Activated CD4-positive, alpha-beta memory T cell treated with anti-CD3 and anti-CD28 coated beads, Interleukin-2, amount 10 ng/mL, durations not matched to agents 7 days and 5 days (primary cell): ENCODE measurements around the gene CTNNA2. TPM values are rescaled to one million over a fixed set of nuclear protein-coding genes. Genes with fewer than 3 reads are reported as not detected.

Experiments
- CTCF ChIA-PET: fragments of 350-600 bp; sonication (Branson Sonifier 250); formaldehyde crosslinking; loops from one replicate; lab custom pipeline; 2021; ENCODE audit warnings: antibody characterized with exemption, inconsistent platforms; lab: Charles Lee
- POLR2A ChIA-PET: fragments of 350-600 bp; sonication (Branson Sonifier 250); formaldehyde crosslinking; loops from one replicate; lab custom pipeline; 2021; ENCODE audit warnings: antibody characterized with exemption; lab: Charles Lee
- DNase-seq: peaks from one replicate; pipeline ENCODE4 v3.0.0-alpha.2; 2020
- H3K27ac Mint-ChIP-seq: one replicate; pipeline ENCODE4 v1.8.0; 2021; ENCODE audit warnings: mild to moderate bottlenecking, mixed read lengths
- H3K27me3 Mint-ChIP-seq: one replicate; pipeline ENCODE4 v1.8.0; 2021; ENCODE audit warnings: mixed read lengths
- H3K36me3 Mint-ChIP-seq: one replicate; pipeline ENCODE4 v1.8.0; 2021; ENCODE audit warnings: low read depth, mixed read lengths
- H3K4me1 Mint-ChIP-seq: one replicate; pipeline ENCODE4 v1.8.0; 2021; ENCODE audit warnings: mixed read lengths
- H3K4me3 Mint-ChIP-seq: one replicate; pipeline ENCODE4 v1.8.0; 2021; ENCODE audit warnings: mild to moderate bottlenecking, mixed read lengths
- H3K9me3 Mint-ChIP-seq: one replicate; pipeline ENCODE4 v1.8.0; 2021; ENCODE audit warnings: mixed read lengths
- total RNA-seq, 2 experiments: library from RNA; stranded (reverse); gene quantifications; one replicate each; pipeline ENCODE4 v1.2.3, GENCODE V29; 2021

Gene CTNNA2
- total RNA-seq, 2 experiments from 2014 or later: not detected

GRCh38 chr2:80048296-80048695 is 535.4 kb downstream of the CTNNA2 start:
- no peaks in the 10 kb centered on the region for H3K27me3 Mint-ChIP-seq
- no peak for DNase-seq
- POLR2A ChIA-PET: no interaction called here
- no peaks in the 10 kb centered on the region for H3K36me3 Mint-ChIP-seq
- H3K4me3 Mint-ChIP-seq: no peak overlapping the region
- CTCF ChIA-PET: no interaction called here
- no peaks in the 10 kb centered on the region for H3K4me1 Mint-ChIP-seq
- H3K9me3 Mint-ChIP-seq: peaks cover 3% of the 10 kb centered on the region
- no peak overlapping the region for H3K27ac Mint-ChIP-seq

- ChIA-PET POLR2A (no interaction called here), CTCF (no interaction called here)
- Mint-ChIP-seq H3K36me3 (no peaks in the 10 kb centered on the region), H3K4me3 (no peak overlapping the region), H3K27ac (no peak overlapping the region), H3K27me3 (no peaks in the 10 kb centered on the region), H3K4me1 (no peaks in the 10 kb centered on the region), H3K9me3 (no peaks in the 10 kb centered on the region)
- DNase-seq: no peak
Observed at GRCh38 chr2:80050246-80050645, 537.4 kb downstream of the CTNNA2 start.

GRCh38 chr2:80053522-80054345 is 540.9 kb downstream of the CTNNA2 start:
- Mint-ChIP-seq H3K4me3 (no peak overlapping the region), H3K9me3 (no peaks in the 10 kb centered on the region), H3K27me3 (no peaks in the 10 kb centered on the region), H3K27ac (no peak overlapping the region), H3K4me1 (no peaks in the 10 kb centered on the region), H3K36me3 (no peaks in the 10 kb centered on the region)
- no peak for DNase-seq
- ChIA-PET POLR2A (no interaction called here), CTCF (interaction anchor here (0.6 kb wide), 1 partner anchor 304 kb away, joined by 3 read pairs; no protein-coding TSS in a partner anchor)

GRCh38 chr2:80054346-80054675 is 541.5 kb downstream of the CTNNA2 start:
- no peak overlapping the region for H3K4me3 Mint-ChIP-seq
- no peaks in the 10 kb centered on the region for H3K9me3 Mint-ChIP-seq
- H3K27me3 Mint-ChIP-seq: no peaks in the 10 kb centered on the region
- POLR2A ChIA-PET: no interaction called here
- no peak overlapping the region for H3K27ac Mint-ChIP-seq
- H3K4me1 Mint-ChIP-seq: no peaks in the 10 kb centered on the region
- no peaks in the 10 kb centered on the region for H3K36me3 Mint-ChIP-seq
- no peak for DNase-seq
- CTCF ChIA-PET: no interaction called here

DNA sequence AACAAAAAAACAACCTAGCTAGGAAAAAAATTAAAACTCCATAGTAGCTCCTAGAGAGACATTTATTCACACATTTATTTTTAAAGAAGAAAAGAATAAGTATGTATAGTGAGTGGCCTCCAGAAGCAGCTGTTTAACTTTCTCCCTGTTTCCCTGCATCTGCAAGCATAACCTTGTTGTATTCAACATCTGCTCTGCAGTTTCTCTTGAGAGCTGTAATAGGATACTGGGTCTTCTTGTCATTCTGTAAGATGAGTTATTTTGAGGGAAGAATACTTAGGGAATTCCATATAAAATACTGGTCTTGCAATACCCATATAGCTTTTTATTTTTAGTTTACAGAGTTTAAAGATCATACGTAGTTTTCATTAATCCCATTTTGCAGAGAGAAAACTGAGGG is 545.1 kb downstream of the CTNNA2 start:
- CTCF ChIA-PET: no interaction called here
- no peak for DNase-seq
- no peaks in the 10 kb centered on the region for H3K36me3 Mint-ChIP-seq
- H3K9me3 Mint-ChIP-seq: no peaks in the 10 kb centered on the region
- H3K4me1 Mint-ChIP-seq: no peaks in the 10 kb centered on the region
- POLR2A ChIA-PET: no interaction called here
- no peak overlapping the region for H3K4me3 Mint-ChIP-seq
- no peaks in the 10 kb centered on the region for H3K27me3 Mint-ChIP-seq
- H3K27ac Mint-ChIP-seq: no peak overlapping the region

- ChIA-PET POLR2A (no interaction called here), CTCF (no interaction called here)
- no peaks in the 10 kb centered on the region for H3K9me3 Mint-ChIP-seq
- H3K36me3 Mint-ChIP-seq: no peaks in the 10 kb centered on the region
- no peaks in the 10 kb centered on the region for H3K4me1 Mint-ChIP-seq
- no peaks in the 10 kb centered on the region for H3K27me3 Mint-ChIP-seq
- H3K27ac Mint-ChIP-seq: no peak overlapping the region
- DNase-seq: no peak
- H3K4me3 Mint-ChIP-seq: no peak overlapping the region
Observed at GRCh38 chr2:80058562-80058961, 545.7 kb downstream of the CTNNA2 start.

DNA sequence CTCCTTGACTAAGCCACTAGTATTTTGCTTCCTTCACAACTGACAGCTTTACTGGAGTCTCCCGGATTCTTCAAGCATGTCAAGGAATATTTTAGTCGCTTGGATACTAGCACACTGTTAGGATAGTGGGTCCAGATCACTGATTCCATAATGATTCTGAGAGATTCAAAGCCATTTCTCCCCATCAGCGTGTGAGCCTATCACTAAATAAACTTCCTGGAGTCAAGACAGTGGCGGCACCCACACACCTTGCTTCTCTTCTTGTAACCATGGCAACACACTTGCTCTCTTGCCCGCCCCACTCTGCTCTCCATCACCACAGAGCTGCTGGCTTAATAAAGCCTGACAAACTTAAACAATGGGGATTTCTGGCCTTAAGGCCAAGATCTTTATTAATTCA is 546.6 kb downstream of the CTNNA2 start:
- no peaks in the 10 kb centered on the region for H3K4me1 Mint-ChIP-seq
- DNase-seq: no peak
- H3K36me3 Mint-ChIP-seq: no peaks in the 10 kb centered on the region
- H3K9me3 Mint-ChIP-seq: no peaks in the 10 kb centered on the region
- ChIA-PET POLR2A (no interaction called here), CTCF (no interaction called here)
- H3K27ac Mint-ChIP-seq: no peak overlapping the region
- H3K4me3 Mint-ChIP-seq: no peak overlapping the region
- no peaks in the 10 kb centered on the region for H3K27me3 Mint-ChIP-seq

- no peak for DNase-seq
- H3K27ac Mint-ChIP-seq: no peak overlapping the region
- H3K4me1 Mint-ChIP-seq: no peaks in the 10 kb centered on the region
- ChIA-PET POLR2A (no interaction called here), CTCF (no interaction called here)
- no peaks in the 10 kb centered on the region for H3K9me3 Mint-ChIP-seq
- no peaks in the 10 kb centered on the region for H3K36me3 Mint-ChIP-seq
- H3K4me3 Mint-ChIP-seq: no peak overlapping the region
- H3K27me3 Mint-ChIP-seq: no peaks in the 10 kb centered on the region
Observed at GRCh38 chr2:80061881-80062280, 549.0 kb downstream of the CTNNA2 start.

DNA sequence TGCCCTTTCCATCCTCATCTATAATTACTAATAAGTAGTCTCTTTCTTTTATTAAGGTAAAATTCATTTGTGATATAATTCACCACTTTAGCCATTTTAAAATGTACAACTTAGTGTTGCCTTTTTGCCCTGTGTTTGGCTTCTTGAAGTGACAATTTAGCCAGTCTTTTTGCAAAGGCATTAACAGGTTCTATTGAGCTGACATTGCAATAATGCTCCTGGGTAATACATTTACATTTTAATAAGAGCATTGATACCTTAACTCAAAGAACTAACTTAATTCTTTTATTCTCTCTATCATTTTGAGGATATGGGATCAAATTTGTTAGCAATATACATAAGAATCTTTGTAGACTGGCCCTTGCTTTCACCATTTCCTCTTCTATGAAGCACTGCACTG is 549.4 kb downstream of the CTNNA2 start:
- POLR2A ChIA-PET: no interaction called here
- no peak overlapping the region for H3K4me3 Mint-ChIP-seq
- DNase-seq: no peak
- CTCF ChIA-PET: no interaction called here
- H3K4me1 Mint-ChIP-seq: no peaks in the 10 kb centered on the region
- no peaks in the 10 kb centered on the region for H3K27me3 Mint-ChIP-seq
- no peak overlapping the region for H3K27ac Mint-ChIP-seq
- no peaks in the 10 kb centered on the region for H3K36me3 Mint-ChIP-seq
- no peaks in the 10 kb centered on the region for H3K9me3 Mint-ChIP-seq

- H3K27ac Mint-ChIP-seq: no peak overlapping the region
- H3K27me3 Mint-ChIP-seq: no peaks in the 10 kb centered on the region
- POLR2A ChIA-PET: no interaction called here
Observed at GRCh38 chr2:80068038-80068731, 555.3 kb downstream of the CTNNA2 start.

DNA sequence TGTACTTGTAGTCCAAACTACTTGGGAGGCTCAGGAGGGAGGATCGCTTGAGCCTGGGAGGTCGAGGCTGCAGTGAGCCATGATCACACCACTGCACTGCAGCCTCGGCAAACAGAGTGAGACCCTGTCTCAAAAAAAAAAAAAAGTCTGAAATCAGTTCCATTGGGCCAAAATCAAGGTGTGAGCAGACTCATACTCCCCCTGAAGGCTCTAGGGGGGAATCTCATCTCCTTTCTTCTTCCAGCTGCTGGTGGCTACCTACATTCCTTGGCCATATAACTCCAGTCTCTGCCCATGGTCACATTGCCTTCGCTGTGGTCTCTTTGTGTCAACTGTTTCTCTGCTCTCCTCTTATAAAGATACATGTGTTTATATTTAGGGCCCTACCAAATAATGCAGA is 557.7 kb downstream of the CTNNA2 start:
- Mint-ChIP-seq H3K9me3 (no peaks in the 10 kb centered on the region), H3K4me3 (no peak overlapping the region), H3K4me1 (no peaks in the 10 kb centered on the region), H3K27me3 (no peaks in the 10 kb centered on the region), H3K27ac (no peak overlapping the region), H3K36me3 (no peaks in the 10 kb centered on the region)
- ChIA-PET POLR2A (no interaction called here), CTCF (no interaction called here)
- no peak for DNase-seq

More at GRCh38 chr2:80068038-80068731, 555.3 kb downstream of the CTNNA2 start:
- no peaks in the 10 kb centered on the region for H3K36me3 Mint-ChIP-seq
- no peaks in the 10 kb centered on the region for H3K4me1 Mint-ChIP-seq
- CTCF ChIA-PET: no interaction called here
- no peak overlapping the region for H3K4me3 Mint-ChIP-seq
- H3K9me3 Mint-ChIP-seq: no peaks in the 10 kb centered on the region
- DNase-seq: no peak

GRCh38 chr2:80071941-80072340 is 559.1 kb downstream of the CTNNA2 start:
- no peaks in the 10 kb centered on the region for H3K9me3 Mint-ChIP-seq
- no peak overlapping the region for H3K4me3 Mint-ChIP-seq
- H3K27me3 Mint-ChIP-seq: no peaks in the 10 kb centered on the region
- H3K4me1 Mint-ChIP-seq: no peaks in the 10 kb centered on the region
- POLR2A ChIA-PET: no interaction called here
- no peaks in the 10 kb centered on the region for H3K36me3 Mint-ChIP-seq
- no peak for DNase-seq
- CTCF ChIA-PET: no interaction called here
- no peak overlapping the region for H3K27ac Mint-ChIP-seq

- CTCF ChIA-PET: no interaction called here
- POLR2A ChIA-PET: no interaction called here
Observed at GRCh38 chr2:80073134-80073561, 560.3 kb downstream of the CTNNA2 start.

More at GRCh38 chr2:80073134-80073561, 560.3 kb downstream of the CTNNA2 start:
- no peak for DNase-seq
- H3K4me1 Mint-ChIP-seq: no peaks in the 10 kb centered on the region
- no peaks in the 10 kb centered on the region for H3K36me3 Mint-ChIP-seq
- H3K27me3 Mint-ChIP-seq: no peaks in the 10 kb centered on the region
- no peak overlapping the region for H3K27ac Mint-ChIP-seq
- H3K4me3 Mint-ChIP-seq: no peak overlapping the region
- H3K9me3 Mint-ChIP-seq: no peaks in the 10 kb centered on the region
